HS-5 (cell line): ENCODE measurements around the gene C20orf202.
"Not testable (repeated sequence)": the region's sequence is repeated elsewhere in the genome, so short reads cannot be mapped to it uniquely, and the experiment has no call there.

ENCODE experiments used
- DNase-seq: peaks from one replicate; pipeline ENCODE4 v3.0.0-alpha.2; 2012; ENCODE audit warnings: low read depth

The C20orf202 gene

GRCh38 chr20:1247689-1248088, 44.4 kb downstream of the C20orf202 start:
- DNase-seq: no peak

GRCh38 chr20:1250282-1250681, 47.0 kb downstream of the C20orf202 start:
- DNase-seq: not testable (repeated sequence)

GRCh38 chr20:1252416-1252815, 49.2 kb downstream of the C20orf202 start:
- DNase-seq: no peak

- DNase-seq: no peak
Observed at GRCh38 chr20:1254254-1254653, 51.0 kb downstream of the C20orf202 start.

- no peak for DNase-seq
Observed at GRCh38 chr20:1255675-1256074, 52.4 kb downstream of the C20orf202 start.
